ENCODE measurements around the gene POU2F1.
"Not testable (repeated sequence)": the region's sequence is repeated elsewhere in the genome, so short reads cannot be mapped to it uniquely, and the experiment has no call there.

The POU2F1 gene

GRCh38 chr1:167205306-167206050, 15.2 kb upstream of the POU2F1 start:
- in situ Hi-C loops (cut with MboI; ENCODE audit: low sequenced_read_pairs), result not testable (repeated sequence)

DNA sequence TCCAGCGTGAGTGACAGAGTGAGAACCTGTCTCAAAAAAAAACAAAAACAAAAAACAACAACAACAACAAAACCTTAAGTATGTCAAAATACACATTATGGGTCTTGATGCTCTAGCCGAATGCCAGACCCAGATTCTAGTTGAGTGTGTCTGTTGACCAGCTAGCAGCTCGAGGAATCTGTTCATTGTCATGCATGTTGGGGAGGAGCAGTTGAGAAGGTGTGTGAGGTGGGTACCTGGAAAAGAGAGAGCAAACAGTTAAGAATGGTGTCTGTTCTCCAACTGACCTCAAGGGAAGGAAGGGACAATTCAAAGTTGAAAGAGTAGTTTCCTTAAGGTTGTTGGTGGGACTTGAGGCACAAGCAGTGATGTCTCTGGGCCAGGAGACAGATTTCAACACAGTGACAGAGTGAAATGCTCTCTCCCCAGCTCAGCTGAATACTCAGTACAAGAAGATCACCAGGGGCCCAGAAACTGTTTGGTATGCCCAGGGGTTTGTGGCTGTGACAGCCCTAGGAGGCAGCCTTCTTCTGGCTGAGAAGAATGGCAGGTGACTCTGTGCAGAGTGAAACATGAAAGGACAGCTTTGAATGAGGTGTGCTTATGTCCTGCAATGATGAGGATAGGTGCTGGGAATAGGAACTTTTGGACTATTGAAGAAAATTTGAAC, 14.4 kb upstream of the POU2F1 start:
- in situ Hi-C loops (cut with MboI; ENCODE audit: low sequenced_read_pairs), result no loop called here

GRCh38 chr1:167207940-167208623, 12.6 kb upstream of the POU2F1 start:
- in situ Hi-C loops (cut with MboI; ENCODE audit: low sequenced_read_pairs), result no loop called here

DNA sequence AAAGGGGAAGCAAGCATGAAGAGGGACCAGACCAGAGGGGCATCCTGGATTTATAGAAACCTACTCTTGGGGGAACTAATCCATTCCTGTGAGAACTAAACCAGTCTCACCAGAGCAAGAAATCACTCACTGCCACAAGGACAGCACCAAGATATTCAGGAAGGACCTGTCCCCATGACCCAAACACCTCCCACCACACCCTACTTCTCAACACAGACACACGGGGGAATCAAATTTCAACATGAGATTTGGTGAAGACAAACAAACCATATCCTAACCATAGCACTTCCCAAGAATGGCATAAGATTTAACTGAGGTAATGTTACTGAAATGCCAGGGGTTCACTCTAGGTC, 12.1 kb upstream of the POU2F1 start:
- in situ Hi-C loops (cut with MboI; ENCODE audit: low sequenced_read_pairs), result no loop called here

- in situ Hi-C loops (cut with MboI; ENCODE audit: low sequenced_read_pairs), result no loop called here
Observed at GRCh38 chr1:167209044-167209443, 11.6 kb upstream of the POU2F1 start.

GRCh38 chr1:167210966-167211674, 9.6 kb upstream of the POU2F1 start:
- in situ Hi-C loops (cut with MboI; ENCODE audit: low sequenced_read_pairs), result no loop called here

- in situ Hi-C loops (cut with MboI; ENCODE audit: low sequenced_read_pairs), result no loop called here
Observed at GRCh38 chr1:167212025-167212424, 8.7 kb upstream of the POU2F1 start.

DNA sequence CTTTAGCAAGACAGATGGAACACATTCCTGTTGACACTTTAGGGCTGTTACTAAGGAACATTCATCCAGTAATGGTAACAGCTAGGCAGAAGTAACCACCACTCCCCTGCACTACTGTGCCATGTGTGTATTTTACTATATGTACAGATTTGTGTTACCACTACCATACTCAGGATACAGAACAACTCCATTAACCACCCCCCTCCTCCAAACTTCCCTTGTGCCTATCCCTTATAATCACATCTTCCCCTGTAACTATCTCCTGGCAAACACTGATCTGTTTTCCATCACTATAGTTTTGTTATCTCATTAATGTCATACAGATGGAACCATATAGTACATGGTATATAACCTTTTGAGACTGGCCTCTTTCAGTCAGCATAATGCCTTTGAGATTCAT, 3.9 kb upstream of the POU2F1 start:
- in situ Hi-C loops (cut with MboI; ENCODE audit: low sequenced_read_pairs), result no loop called here

DNA sequence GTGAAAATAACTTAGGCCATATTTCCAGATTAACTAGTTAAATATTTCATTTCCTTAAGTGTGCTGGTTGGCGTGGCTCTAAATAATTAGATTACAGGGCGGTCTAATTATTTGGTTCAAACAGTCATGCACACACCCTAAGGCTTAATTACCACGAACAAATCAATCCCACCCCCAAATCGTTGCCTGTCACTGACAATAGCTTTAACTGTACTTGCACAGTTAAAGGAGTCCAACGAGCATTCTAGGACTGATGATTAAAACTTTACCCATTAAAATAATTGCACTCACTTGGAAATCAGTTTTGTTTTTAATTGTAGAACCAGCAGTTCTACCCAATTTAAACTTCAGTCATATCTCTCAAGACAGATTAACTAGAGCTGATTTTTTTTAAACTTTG, 1.5 kb upstream of the POU2F1 start:
- in situ Hi-C loops (cut with MboI; ENCODE audit: low sequenced_read_pairs), result no loop called here

DNA sequence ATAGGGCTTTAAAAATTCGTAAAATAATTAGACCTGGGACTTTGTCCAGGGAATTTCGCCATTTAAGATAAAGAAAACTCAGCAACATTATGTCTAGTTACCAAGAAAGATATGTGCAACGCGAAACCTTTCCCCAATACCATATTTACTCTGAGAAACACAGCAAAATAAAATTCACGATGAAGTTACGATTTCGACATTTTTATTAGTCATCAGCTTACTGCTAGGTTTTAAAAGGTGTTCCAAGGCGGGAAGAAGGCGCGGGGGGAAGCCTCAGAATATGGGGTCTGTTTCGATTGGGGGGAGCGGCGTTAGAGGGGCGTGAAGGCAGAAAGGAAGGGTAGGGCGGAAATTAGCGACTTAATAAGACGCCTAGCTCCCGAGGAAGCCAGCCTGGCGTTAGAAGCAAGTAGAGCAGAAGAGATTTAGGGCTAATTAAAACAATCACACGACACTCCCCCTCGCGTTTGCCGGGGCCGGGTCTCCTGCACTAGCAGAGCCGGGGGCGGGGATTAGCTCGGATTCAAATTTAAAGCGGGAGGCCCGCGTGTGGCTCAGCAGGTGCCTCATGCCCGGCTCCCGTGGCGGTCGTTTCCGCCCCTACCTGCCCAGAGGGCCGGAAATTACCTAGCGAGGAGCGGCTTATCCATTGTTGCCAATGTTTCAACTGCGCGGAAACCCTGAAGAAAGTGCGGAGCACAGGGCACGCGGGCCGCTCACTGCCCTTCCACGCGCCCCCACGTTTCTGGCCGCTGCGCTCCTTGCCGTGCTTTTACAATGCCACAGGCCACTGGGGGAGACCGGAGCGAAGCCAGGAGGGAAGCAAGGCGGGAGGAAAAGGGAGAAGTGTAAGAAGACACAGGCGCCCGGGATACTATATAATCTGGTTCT, 795 bp upstream of the POU2F1 start:
- in situ Hi-C loops (cut with MboI; ENCODE audit: low sequenced_read_pairs), result no loop called here

DNA sequence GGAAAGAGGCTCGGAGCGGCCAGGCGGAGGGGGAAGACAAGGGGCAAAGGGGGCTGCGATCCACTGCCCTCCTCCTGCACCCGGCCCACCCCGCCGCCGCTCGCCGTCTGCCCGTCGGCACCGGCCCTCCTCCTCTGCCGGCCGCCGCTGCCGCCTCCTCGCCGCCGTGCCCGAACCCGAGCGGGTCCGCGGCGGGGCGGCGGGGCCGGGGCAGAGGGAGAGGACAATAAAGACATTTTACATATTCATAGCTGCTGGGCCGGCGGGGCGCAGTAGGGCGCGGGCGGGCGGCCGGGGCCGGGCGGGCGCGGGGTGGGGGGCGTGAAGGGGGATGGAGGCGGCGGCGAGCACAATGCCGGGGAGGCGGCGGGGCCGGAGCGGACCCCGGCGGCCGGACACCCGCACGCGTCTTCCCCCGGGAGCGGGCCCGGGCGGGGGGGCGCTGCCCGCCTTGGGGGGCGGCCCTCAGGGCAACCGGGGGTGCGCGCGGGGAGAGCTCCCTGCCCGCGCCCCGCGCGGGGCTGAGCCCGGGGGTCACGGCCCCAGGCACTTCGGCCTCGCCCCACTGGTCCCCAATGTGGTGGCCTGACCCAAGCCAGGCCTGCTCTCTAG, 546 bp downstream of the POU2F1 start:
- in situ Hi-C loops (cut with MboI; ENCODE audit: low sequenced_read_pairs), result no loop called here

DNA sequence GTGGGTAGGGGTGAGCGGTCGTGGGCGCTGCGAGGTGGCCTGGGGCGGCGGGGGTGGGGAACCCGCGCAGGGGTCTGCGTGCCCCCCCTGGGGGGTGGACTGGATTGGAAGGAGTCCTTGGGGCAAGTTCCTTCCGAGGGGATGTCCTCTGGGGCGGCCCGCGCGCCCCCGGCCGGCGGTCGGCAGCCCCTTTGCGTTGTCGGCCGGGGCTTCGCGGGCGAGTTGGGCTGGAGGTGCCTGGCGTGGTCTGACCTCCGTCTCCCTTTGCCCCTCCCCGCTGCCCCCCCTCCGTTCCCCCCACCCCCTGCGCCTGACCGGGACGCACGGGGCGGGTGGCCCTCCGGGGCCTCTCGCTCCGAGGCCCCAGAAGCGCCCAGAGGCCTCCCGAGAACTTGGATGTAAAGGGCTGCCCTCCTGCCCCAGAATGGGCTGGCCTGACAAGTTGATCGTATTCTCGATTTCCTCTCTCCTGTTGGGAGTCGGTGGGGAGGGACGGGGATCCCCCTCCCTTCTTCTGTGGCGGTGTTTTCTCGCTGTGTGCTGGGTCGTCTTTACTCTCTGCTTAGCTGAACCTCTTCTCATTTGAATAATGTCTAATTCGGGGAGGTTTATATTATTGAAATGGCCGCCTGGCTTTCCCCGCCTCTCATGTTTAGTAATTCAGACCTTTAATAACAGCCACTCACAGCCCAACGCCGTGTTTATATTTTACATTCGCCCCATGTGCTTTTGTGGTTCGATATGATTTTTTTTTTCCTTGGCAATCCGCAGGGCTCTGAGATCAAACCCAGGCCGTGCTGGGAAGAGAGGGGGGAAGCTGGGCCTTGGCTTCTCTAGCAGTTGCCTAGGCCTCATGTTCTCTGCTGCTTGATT, 1.3 kb downstream of the POU2F1 start:
- in situ Hi-C loops (cut with MboI; ENCODE audit: low sequenced_read_pairs), result no loop called here

GRCh38 chr1:167223144-167224103, 2.7 kb downstream of the POU2F1 start:
- in situ Hi-C loops (cut with MboI; ENCODE audit: low sequenced_read_pairs), result no loop called here

- in situ Hi-C loops (cut with MboI; ENCODE audit: low sequenced_read_pairs), result not testable (repeated sequence)
Observed at GRCh38 chr1:167224734-167225235, 4.1 kb downstream of the POU2F1 start.

- in situ Hi-C loops (cut with MboI; ENCODE audit: low sequenced_read_pairs), result no loop called here
Observed at GRCh38 chr1:167225920-167226319, 5.2 kb downstream of the POU2F1 start.

- in situ Hi-C loops (cut with MboI; ENCODE audit: low sequenced_read_pairs), result no loop called here
Observed at GRCh38 chr1:167227934-167228378, 7.3 kb downstream of the POU2F1 start.

DNA sequence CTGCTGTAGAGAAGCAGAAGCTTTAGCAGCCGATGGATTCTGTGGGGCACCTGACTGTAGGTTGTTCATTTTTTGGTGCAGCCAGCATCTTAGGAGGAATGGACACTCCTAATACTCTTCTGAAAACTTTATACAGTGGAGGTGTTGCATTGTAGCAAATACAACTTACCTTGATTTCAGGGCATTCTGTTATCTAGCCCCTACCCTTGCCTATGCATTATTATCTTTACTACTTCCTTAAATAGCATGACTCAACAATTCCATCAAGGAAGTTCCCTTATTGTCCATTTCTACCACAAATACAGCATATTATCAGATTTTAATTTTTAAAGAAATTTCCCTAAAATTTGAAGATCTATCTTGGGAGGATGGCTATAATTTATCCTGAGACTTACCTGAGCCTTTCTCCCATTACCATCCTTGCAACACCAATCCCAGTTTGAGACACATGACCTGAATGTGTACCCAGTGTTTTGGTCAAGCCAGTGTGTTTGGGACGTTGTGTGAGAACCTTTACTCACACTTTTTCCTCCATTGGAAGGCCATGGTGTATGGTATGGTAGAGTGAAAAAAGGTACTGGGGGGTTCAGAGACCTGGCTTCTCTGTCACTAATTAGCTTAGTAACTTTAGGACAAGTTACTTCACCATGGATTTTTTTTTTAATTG, 9.2 kb downstream of the POU2F1 start:
- in situ Hi-C loops (cut with MboI; ENCODE audit: low sequenced_read_pairs), result no loop called here

All from HL-60/S4 treated with phorbol 12-myristate 13-acetate at 8.2 ng/mL for 4 days and 3 days (cell line).